ENCODE results near the gene PLEKHG2. TPM values are rescaled to one million over a fixed set of nuclear protein-coding genes. Genes with fewer than 3 reads are reported as not detected.

Gene PLEKHG2
- total and polyA plus RNA-seq, 2 donors = 13.0 to 30.8 TPM

- 97% methylated on average over 35 of the region's 35 CpGs for WGBS
- H3K9me3 ChIP-seq (ENCODE audit: control insufficient read depth in 2 of 2, insufficient read depth in 1 of 2, low read length in 1 of 2) = no peaks in the 10 kb centered on the region
- H3K4me1 ChIP-seq (ENCODE audit: control insufficient read depth in 2 of 2, insufficient read depth in 2 of 2, low read length in 2 of 2) = peaks cover 13 to 29% of the 10 kb centered on the region in 2 donors
- H3K4me3 ChIP-seq (ENCODE audit: low read length in 2 of 2) = no peak overlapping the region
- H3K27ac ChIP-seq (ENCODE audit: low read depth in 1 of 2, low read length in 1 of 2) = no peak overlapping the region
- no peaks in the 10 kb centered on the region for H3K27me3 ChIP-seq (ENCODE audit: control insufficient read depth in 2 of 2, insufficient read depth in 1 of 2, low read length in 1 of 2)
- peaks cover 29 to 49% of the 10 kb centered on the region in 2 donors for H3K36me3 ChIP-seq (ENCODE audit: control insufficient read depth in 2 of 2, insufficient read depth in 2 of 2, low read length in 1 of 2)
- no peak for DNase-seq (ENCODE audit: low read depth in 6 of 9, low spot score in 9 of 9)
Observed at GRCh38 chr19:39415111-39416046, 2.9 kb downstream of the PLEKHG2 start.

DNA sequence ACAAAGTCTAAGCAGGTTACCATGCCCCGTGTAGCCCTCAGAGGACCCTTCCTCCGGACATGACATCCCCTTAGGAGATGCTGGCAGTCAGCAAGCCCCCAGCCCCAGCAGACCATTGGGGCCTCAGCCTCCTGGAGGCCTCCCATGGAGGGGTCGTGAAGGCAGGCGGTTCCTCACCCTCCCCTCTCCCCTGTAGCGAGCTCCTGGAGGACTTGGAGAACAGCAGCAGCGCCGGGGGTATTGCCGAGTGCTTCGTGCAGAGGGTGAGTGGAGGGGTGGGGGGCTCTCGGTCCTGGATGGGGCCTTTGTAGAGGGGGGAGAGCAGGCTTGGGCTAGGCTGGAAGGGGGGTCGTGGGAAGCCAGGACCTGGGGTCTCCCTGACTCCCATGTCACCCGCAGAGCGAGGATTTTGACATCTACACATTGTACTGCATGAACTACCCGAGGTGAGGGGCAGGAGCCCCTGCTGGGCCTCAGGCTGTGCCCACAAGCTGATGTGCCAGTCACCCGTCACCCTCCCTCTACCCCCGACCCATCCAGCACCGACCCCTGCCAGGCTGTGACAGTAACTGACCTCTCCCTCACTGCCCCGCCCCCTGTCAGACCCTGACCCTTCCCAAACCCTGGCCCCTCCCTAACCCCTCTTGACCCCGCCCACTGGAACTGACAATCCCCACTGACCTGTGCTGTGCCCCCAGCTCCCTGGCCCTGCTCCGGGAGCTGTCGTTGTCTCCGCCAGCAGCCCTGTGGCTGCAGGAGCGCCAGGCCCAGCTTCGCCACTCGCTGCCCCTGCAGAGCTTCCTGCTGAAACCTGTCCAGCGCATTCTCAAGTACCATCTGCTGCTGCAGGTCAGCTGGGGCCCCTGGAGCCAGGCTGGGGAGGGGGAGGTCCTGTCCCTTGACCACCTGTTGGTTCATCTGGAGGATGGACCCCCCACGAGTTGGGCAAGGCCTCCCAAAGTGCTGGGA lies 4.0 kb downstream of the PLEKHG2 start:
- Histone ChIP-seq H3K36me3 (ENCODE audit: control insufficient read depth in 2 of 2, insufficient read depth in 2 of 2, low read length in 1 of 2) (peaks cover 38 to 59% of the 10 kb centered on the region in 2 donors), H3K4me3 (ENCODE audit: low read length in 2 of 2) (no peak overlapping the region), H3K4me1 (ENCODE audit: control insufficient read depth in 2 of 2, insufficient read depth in 2 of 2, low read length in 2 of 2) (peaks cover 4 to 18% of the 10 kb centered on the region in 2 donors), H3K27me3 (ENCODE audit: control insufficient read depth in 2 of 2, insufficient read depth in 1 of 2, low read length in 1 of 2) (no peaks in the 10 kb centered on the region), H3K9me3 (ENCODE audit: control insufficient read depth in 2 of 2, insufficient read depth in 1 of 2, low read length in 1 of 2) (no peaks in the 10 kb centered on the region), H3K27ac (ENCODE audit: low read depth in 1 of 2, low read length in 1 of 2) (no peak overlapping the region)
- no peak for DNase-seq (ENCODE audit: low read depth in 6 of 9, low spot score in 9 of 9)
- 94% methylated on average over 27 of the region's 27 CpGs for WGBS

DNA sequence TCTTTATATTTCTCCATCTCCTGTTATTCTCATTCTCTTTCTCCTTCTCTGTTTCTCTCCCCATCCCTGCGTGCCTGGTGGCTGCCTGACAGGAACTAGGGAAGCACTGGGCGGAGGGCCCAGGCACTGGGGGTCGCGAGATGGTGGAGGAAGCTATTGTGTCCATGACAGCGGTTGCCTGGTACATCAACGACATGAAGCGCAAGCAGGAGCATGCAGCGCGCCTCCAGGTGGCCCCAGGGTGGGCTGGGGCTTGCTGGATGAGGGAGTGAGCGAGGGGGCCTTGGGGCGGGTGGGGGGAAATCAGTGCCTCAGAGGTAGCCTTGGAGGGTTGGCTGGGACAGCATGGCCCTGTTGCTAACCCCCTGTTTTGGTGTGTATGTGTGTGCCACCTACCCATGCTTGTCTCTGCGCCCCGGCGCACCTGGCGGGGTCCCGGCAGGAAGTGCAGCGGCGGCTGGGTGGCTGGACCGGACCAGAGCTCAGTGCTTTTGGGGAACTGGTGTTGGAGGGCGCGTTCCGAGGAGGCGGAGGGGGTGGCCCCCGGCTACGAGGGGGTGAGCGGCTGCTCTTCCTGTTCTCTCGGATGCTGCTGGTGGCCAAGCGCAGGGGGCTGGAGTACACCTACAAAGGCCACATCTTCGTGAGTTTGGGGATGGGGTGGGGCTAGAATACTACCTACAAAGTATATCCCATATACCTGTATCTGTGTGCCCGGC lies 5.2 kb downstream of the PLEKHG2 start:
- Histone ChIP-seq H3K9me3 (ENCODE audit: control insufficient read depth in 2 of 2, insufficient read depth in 1 of 2, low read length in 1 of 2) (no peaks in the 10 kb centered on the region), H3K27me3 (ENCODE audit: control insufficient read depth in 2 of 2, insufficient read depth in 1 of 2, low read length in 1 of 2) (no peaks in the 10 kb centered on the region), H3K4me3 (ENCODE audit: low read length in 2 of 2) (no peak overlapping the region), H3K4me1 (ENCODE audit: control insufficient read depth in 2 of 2, insufficient read depth in 2 of 2, low read length in 2 of 2) (peaks cover 4 to 17% of the 10 kb centered on the region in 2 donors), H3K36me3 (ENCODE audit: control insufficient read depth in 2 of 2, insufficient read depth in 2 of 2, low read length in 1 of 2) (peaks cover 45 to 70% of the 10 kb centered on the region in 2 donors), H3K27ac (ENCODE audit: low read depth in 1 of 2, low read length in 1 of 2) (peak overlapping the region in 1 of 2 donors; percentile 27)
- WGBS = 86% methylated on average over 30 of the region's 30 CpGs
- DNase-seq (ENCODE audit: low read depth in 6 of 9, low spot score in 9 of 9) = no peak

GRCh38 chr19:39419003-39419402 lies 6.5 kb downstream of the PLEKHG2 start:
- Histone ChIP-seq H3K36me3 (ENCODE audit: control insufficient read depth in 2 of 2, insufficient read depth in 2 of 2, low read length in 1 of 2) (peaks cover 57 to 83% of the 10 kb centered on the region in 2 donors), H3K9me3 (ENCODE audit: control insufficient read depth in 2 of 2, insufficient read depth in 1 of 2, low read length in 1 of 2) (no peaks in the 10 kb centered on the region), H3K27me3 (ENCODE audit: control insufficient read depth in 2 of 2, insufficient read depth in 1 of 2, low read length in 1 of 2) (no peaks in the 10 kb centered on the region), H3K27ac (ENCODE audit: low read depth in 1 of 2, low read length in 1 of 2) (no peak overlapping the region), H3K4me1 (ENCODE audit: control insufficient read depth in 2 of 2, insufficient read depth in 2 of 2, low read length in 2 of 2) (peaks cover 3 to 11% of the 10 kb centered on the region in 2 donors), H3K4me3 (ENCODE audit: low read length in 2 of 2) (no peak overlapping the region)
- DNase-seq (ENCODE audit: low read depth in 6 of 9, low spot score in 9 of 9) = no peak
- 82% methylated on average over 9 of the region's 9 CpGs for WGBS

- Histone ChIP-seq H3K4me1 (ENCODE audit: control insufficient read depth in 2 of 2, insufficient read depth in 2 of 2, low read length in 2 of 2) (no peaks in the 10 kb centered on the region), H3K27ac (ENCODE audit: low read depth in 1 of 2, low read length in 1 of 2) (no peak overlapping the region), H3K36me3 (ENCODE audit: control insufficient read depth in 2 of 2, insufficient read depth in 2 of 2, low read length in 1 of 2) (peaks cover 67 to 91% of the 10 kb centered on the region in 2 donors), H3K27me3 (ENCODE audit: control insufficient read depth in 2 of 2, insufficient read depth in 1 of 2, low read length in 1 of 2) (no peaks in the 10 kb centered on the region), H3K4me3 (ENCODE audit: low read length in 2 of 2) (no peak overlapping the region), H3K9me3 (ENCODE audit: control insufficient read depth in 2 of 2, insufficient read depth in 1 of 2, low read length in 1 of 2) (no peaks in the 10 kb centered on the region)
- no peak for DNase-seq (ENCODE audit: low read depth in 6 of 9, low spot score in 9 of 9)
- WGBS = 98% methylated on average over 15 of the region's 15 CpGs
Observed at GRCh38 chr19:39420769-39421168, 8.3 kb downstream of the PLEKHG2 start.

DNA sequence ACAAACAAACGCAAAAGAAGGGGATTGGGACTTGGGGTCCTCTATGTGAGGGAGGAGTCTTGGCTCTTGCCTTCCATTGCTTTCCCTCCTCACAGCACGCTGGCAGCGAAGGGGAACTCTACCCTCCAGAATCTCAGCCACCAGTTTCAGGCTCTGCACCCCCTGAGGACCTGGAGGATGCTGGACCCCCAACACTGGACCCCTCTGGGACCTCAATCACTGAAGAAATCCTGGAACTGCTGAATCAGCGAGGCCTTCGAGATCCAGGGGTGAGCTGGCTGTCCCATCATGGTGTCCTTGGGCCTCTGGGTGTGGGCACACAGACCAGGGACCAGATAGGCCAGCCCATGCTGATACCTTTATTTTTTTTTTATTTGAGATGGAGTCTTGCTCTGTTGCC lies 9.6 kb downstream of the PLEKHG2 start:
- WGBS = 98% methylated on average over 5 of the region's 5 CpGs

DNA sequence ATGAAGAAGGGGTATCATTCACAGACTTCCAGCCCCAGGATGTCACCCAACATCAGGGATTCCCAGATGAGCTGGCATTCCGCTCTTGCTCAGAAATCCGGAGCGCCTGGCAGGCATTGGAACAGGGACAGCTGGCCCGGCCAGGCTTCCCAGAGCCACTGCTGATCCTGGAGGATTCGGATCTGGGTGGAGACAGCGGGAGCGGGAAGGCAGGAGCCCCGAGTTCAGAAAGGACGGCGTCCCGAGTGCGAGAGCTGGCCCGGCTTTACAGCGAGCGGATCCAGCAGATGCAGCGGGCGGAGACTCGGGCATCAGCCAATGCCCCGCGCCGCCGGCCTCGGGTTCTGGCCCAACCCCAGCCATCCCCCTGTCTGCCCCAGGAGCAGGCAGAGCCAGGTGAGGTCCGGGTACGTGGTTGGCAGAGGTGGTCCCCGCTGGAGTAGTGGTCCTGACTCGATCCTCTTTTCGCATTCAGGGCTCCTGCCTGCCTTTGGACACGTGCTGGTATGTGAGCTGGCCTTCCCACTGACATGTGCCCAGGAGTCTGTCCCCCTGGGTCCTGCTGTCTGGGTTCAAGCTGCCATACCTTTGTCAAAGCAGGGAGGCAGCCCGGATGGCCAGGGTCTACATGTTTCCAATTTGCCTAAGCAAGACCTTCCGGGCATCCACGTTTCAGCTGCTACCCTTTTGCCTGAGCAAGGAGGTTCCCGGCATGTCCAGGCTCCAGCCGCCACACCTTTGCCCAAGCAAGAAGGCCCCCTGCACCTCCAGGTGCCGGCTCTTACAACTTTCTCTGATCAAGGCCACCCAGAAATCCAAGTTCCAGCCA lies 11.0 kb downstream of the PLEKHG2 start:
- H3K9me3 ChIP-seq (ENCODE audit: control insufficient read depth in 2 of 2, insufficient read depth in 1 of 2, low read length in 1 of 2) = no peaks in the 10 kb centered on the region
- WGBS = 94% methylated on average over 35 of the region's 35 CpGs
- no peak overlapping the region for H3K27ac ChIP-seq (ENCODE audit: low read depth in 1 of 2, low read length in 1 of 2)
- no peak for DNase-seq (ENCODE audit: low read depth in 6 of 9, low spot score in 9 of 9)
- no peak overlapping the region for H3K4me3 ChIP-seq (ENCODE audit: low read length in 2 of 2)
- peaks cover 48 to 67% of the 10 kb centered on the region in 2 donors for H3K36me3 ChIP-seq (ENCODE audit: control insufficient read depth in 2 of 2, insufficient read depth in 2 of 2, low read length in 1 of 2)
- H3K27me3 ChIP-seq (ENCODE audit: control insufficient read depth in 2 of 2, insufficient read depth in 1 of 2, low read length in 1 of 2) = peaks cover 0 to 4% of the 10 kb centered on the region in 2 donors
- no peaks in the 10 kb centered on the region for H3K4me1 ChIP-seq (ENCODE audit: control insufficient read depth in 2 of 2, insufficient read depth in 2 of 2, low read length in 2 of 2)

More for the DNA sequence above, 9.6 kb downstream of the PLEKHG2 start:
- no peak overlapping the region for H3K27ac ChIP-seq (ENCODE audit: low read depth in 1 of 2, low read length in 1 of 2)
- H3K4me3 ChIP-seq (ENCODE audit: low read length in 2 of 2) = no peak overlapping the region
- peaks cover 58 to 80% of the 10 kb centered on the region in 2 donors for H3K36me3 ChIP-seq (ENCODE audit: control insufficient read depth in 2 of 2, insufficient read depth in 2 of 2, low read length in 1 of 2)
- DNase-seq (ENCODE audit: low read depth in 6 of 9, low spot score in 9 of 9) = no peak
- H3K27me3 ChIP-seq (ENCODE audit: control insufficient read depth in 2 of 2, insufficient read depth in 1 of 2, low read length in 1 of 2) = no peaks in the 10 kb centered on the region
- H3K4me1 ChIP-seq (ENCODE audit: control insufficient read depth in 2 of 2, insufficient read depth in 2 of 2, low read length in 2 of 2) = no peaks in the 10 kb centered on the region
- no peaks in the 10 kb centered on the region for H3K9me3 ChIP-seq (ENCODE audit: control insufficient read depth in 2 of 2, insufficient read depth in 1 of 2, low read length in 1 of 2)

DNA sequence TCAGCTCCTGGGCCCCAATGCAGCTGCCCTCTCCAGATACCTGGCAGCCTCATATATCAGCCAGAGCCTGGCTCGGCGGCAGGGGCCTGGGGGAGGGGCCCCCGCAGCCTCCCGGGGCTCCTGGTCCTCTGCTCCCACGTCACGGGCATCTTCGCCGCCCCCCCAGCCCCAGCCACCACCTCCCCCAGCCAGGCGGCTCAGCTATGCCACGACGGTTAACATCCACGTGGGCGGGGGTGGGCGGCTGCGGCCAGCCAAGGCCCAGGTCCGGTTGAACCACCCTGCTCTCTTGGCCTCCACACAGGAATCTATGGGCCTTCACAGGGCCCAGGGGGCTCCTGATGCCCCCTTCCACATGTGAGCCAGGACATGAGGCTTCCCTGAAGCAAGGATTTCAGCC lies 12.5 kb downstream of the PLEKHG2 start:
- Histone ChIP-seq H3K27ac (ENCODE audit: low read depth in 1 of 2, low read length in 1 of 2) (no peak overlapping the region), H3K4me1 (ENCODE audit: control insufficient read depth in 2 of 2, insufficient read depth in 2 of 2, low read length in 2 of 2) (no peaks in the 10 kb centered on the region), H3K9me3 (ENCODE audit: control insufficient read depth in 2 of 2, insufficient read depth in 1 of 2, low read length in 1 of 2) (no peaks in the 10 kb centered on the region), H3K4me3 (ENCODE audit: low read length in 2 of 2) (no peak overlapping the region), H3K27me3 (ENCODE audit: control insufficient read depth in 2 of 2, insufficient read depth in 1 of 2, low read length in 1 of 2) (peaks cover 0 to 9% of the 10 kb centered on the region in 2 donors), H3K36me3 (ENCODE audit: control insufficient read depth in 2 of 2, insufficient read depth in 2 of 2, low read length in 1 of 2) (peaks cover 40 to 58% of the 10 kb centered on the region in 2 donors)
- no peak for DNase-seq (ENCODE audit: low read depth in 6 of 9, low spot score in 9 of 9)
- 98% methylated on average over 16 of the region's 16 CpGs for WGBS
